H9 (cell line): ENCODE data around the gene PRR23E. TPM values are rescaled to one million over a fixed set of nuclear protein-coding genes. Genes with fewer than 3 reads are reported as not detected.

ENCODE experiments used
- DNase-seq: peaks from one replicate; pipeline ENCODE4 v3.0.0-alpha.2; 2017
- H2AFZ ChIP-seq: one replicate; pipeline ENCODE4 v1.6.1; 2013; ENCODE audit warnings: mild to moderate bottlenecking, low read length, control low read depth, moderate library complexity
- H2AK5ac ChIP-seq: 2 replicates; pipeline ENCODE4 v1.6.1; 2013; ENCODE audit warnings: low read length, control low read depth, mixed read lengths; ENCODE audit not compliant: insufficient read length
- H2BK120ac ChIP-seq: one replicate; pipeline ENCODE4 v1.6.1; 2013; ENCODE audit warnings: low read depth, mild to moderate bottlenecking, low read length, control low read depth, inconsistent platforms; ENCODE audit not compliant: poor library complexity, severe bottlenecking
- H2BK12ac ChIP-seq: 2 replicates; pipeline ENCODE4 v1.6.1; 2013; ENCODE audit warnings: low read length, control low read depth, mixed read lengths, low read depth; ENCODE audit not compliant: insufficient read length
- H2BK15ac ChIP-seq: 2 replicates; pipeline ENCODE4 v1.6.1; 2013; ENCODE audit warnings: low read depth, low read length, control low read depth
- H2BK20ac ChIP-seq: one replicate; pipeline ENCODE4 v1.6.1; 2013; ENCODE audit warnings: low read depth, mild to moderate bottlenecking, low read length, control low read depth, inconsistent platforms; ENCODE audit not compliant: poor library complexity, severe bottlenecking
- H2BK5ac ChIP-seq: 2 replicates; pipeline ENCODE4 v1.6.1; 2013; ENCODE audit warnings: low read length, control low read depth, mixed read lengths; ENCODE audit not compliant: insufficient read length
- H3K14ac ChIP-seq: 2 replicates; pipeline ENCODE4 v1.6.1; 2013; ENCODE audit warnings: low read length, control low read depth; ENCODE audit not compliant: insufficient read depth
- H3K18ac ChIP-seq: 2 replicates; pipeline ENCODE4 v1.6.1; 2013; ENCODE audit warnings: low read depth, mild to moderate bottlenecking, mixed read lengths, low read length, control low read depth; ENCODE audit not compliant: insufficient read length
- H3K23ac ChIP-seq: 2 replicates; pipeline ENCODE4 v1.6.1; 2013; ENCODE audit warnings: low read length, control low read depth, mixed read lengths, low read depth; ENCODE audit not compliant: insufficient read length
- H3K23me2 ChIP-seq: 2 replicates; pipeline ENCODE4 v1.6.1; 2013; ENCODE audit warnings: low read depth, mild to moderate bottlenecking, mixed read lengths, low read length, control low read depth; ENCODE audit not compliant: insufficient read length, poor library complexity, severe bottlenecking
- H3K27ac ChIP-seq: 2 replicates; pipeline ENCODE4 v1.5.1; 2013; ENCODE audit warnings: low read length, control low read depth, mixed read lengths, low read depth; ENCODE audit not compliant: insufficient read length
- H3K27me3 ChIP-seq: 2 replicates; pipeline ENCODE4 v1.6.1; 2013; ENCODE audit warnings: low read length, control low read depth, inconsistent platforms; ENCODE audit not compliant: insufficient read depth
- H3K4ac ChIP-seq: 2 replicates; pipeline ENCODE4 v1.6.1; 2013; ENCODE audit warnings: low read depth, mild to moderate bottlenecking, control low read depth, inconsistent platforms, low read length, moderate library complexity
- H3K4me1 ChIP-seq: 2 replicates; pipeline ENCODE4 v1.6.1; 2013; ENCODE audit warnings: low read length, control low read depth, inconsistent platforms; ENCODE audit not compliant: insufficient read depth
- H3K4me2 ChIP-seq: 2 replicates; pipeline ENCODE4 v1.6.1; 2013; ENCODE audit warnings: low read length, control low read depth, mixed read lengths; ENCODE audit not compliant: insufficient read length, insufficient read depth
- H3K56ac ChIP-seq: 2 replicates; pipeline ENCODE4 v1.6.1; 2013; ENCODE audit warnings: low read depth, mild to moderate bottlenecking, mixed read lengths, low read length, control low read depth; ENCODE audit not compliant: insufficient read length
- H3K79me1 ChIP-seq: 2 replicates; pipeline ENCODE4 v1.6.1; 2013; ENCODE audit warnings: low read depth, mild to moderate bottlenecking, moderate library complexity, low read length, control low read depth, inconsistent platforms; ENCODE audit not compliant: insufficient read depth, poor library complexity, severe bottlenecking
- H3K79me2 ChIP-seq: 2 replicates; pipeline ENCODE4 v1.6.1; 2013; ENCODE audit warnings: low read length, control low read depth, inconsistent platforms; ENCODE audit not compliant: insufficient read depth
- H3K9ac ChIP-seq: 2 replicates; pipeline ENCODE4 v1.6.1; 2013; ENCODE audit warnings: low read length, control low read depth, mixed read lengths; ENCODE audit not compliant: insufficient read length; ENCODE audit errors: extremely low read depth
- H3K9me3 ChIP-seq: one replicate; pipeline ENCODE4 v1.6.1; 2013; ENCODE audit warnings: low read depth, low read length, inconsistent platforms; ENCODE audit not compliant: control insufficient read depth
- H3T11ph ChIP-seq: one replicate; pipeline ENCODE4 v1.6.1; 2013; ENCODE audit warnings: mild to moderate bottlenecking, low read length, control low read depth, inconsistent platforms
- H4K20me1 ChIP-seq: one replicate; pipeline ENCODE4 v1.6.1; 2013; ENCODE audit not compliant: control insufficient read depth, insufficient read length, insufficient read depth
- H4K5ac ChIP-seq: 2 replicates; pipeline ENCODE4 v1.6.1; 2013; ENCODE audit warnings: low read depth, mild to moderate bottlenecking, mixed read lengths, low read length, control low read depth; ENCODE audit not compliant: insufficient read length
- H4K8ac ChIP-seq: replicated peaks from 2 replicates; pipeline ENCODE4 v1.6.1; 2013; ENCODE audit warnings: low read length, control low read depth, mixed read lengths, low read depth; ENCODE audit not compliant: insufficient read length
- H4K91ac ChIP-seq: 2 replicates; pipeline ENCODE4 v1.6.1; 2013; ENCODE audit warnings: low read depth, mild to moderate bottlenecking, moderate library complexity, mixed read lengths, low read length, control low read depth; ENCODE audit not compliant: insufficient read length
- H3K27ac Mint-ChIP-seq, 3 experiments: 2 replicates in 2 of 3; 3 replicates in 1 of 3; pipeline ENCODE4 v1.8.0; 2020 to 2021; ENCODE audit warnings: mixed read lengths in 3 of 3, mild to moderate bottlenecking in 1 of 3, moderate library complexity in 1 of 3
- H3K27me3 Mint-ChIP-seq: 2 replicates; pipeline ENCODE4 v1.8.0; 2021; ENCODE audit warnings: low read depth, mild to moderate bottlenecking, moderate library complexity, mixed read lengths
- H3K36me3 Mint-ChIP-seq, 3 experiments: 2 replicates in 2 of 3; 3 replicates in 1 of 3; pipeline ENCODE4 v1.8.0; 2020 to 2021; ENCODE audit warnings: low read depth in 3 of 3, mixed read lengths in 3 of 3; ENCODE audit not compliant: insufficient read depth in 1 of 3
- H3K4me1 Mint-ChIP-seq, 2 experiments: 2 replicates each; pipeline ENCODE4 v1.8.0; 2020; ENCODE audit warnings: mixed read lengths in 2 of 2
- H3K4me3 Mint-ChIP-seq, 2 experiments: 2 replicates in 1 of 2; 3 replicates in 1 of 2; pipeline ENCODE4 v1.8.0; 2020 to 2021; ENCODE audit warnings: mild to moderate bottlenecking in 2 of 2, mixed read lengths in 2 of 2, moderate library complexity in 1 of 2
- H3K9me3 Mint-ChIP-seq, 2 experiments: 2 replicates in 1 of 2; 3 replicates in 1 of 2; pipeline ENCODE4 v1.8.0; 2020; ENCODE audit warnings: mild to moderate bottlenecking in 2 of 2, mixed read lengths in 2 of 2, moderate library complexity in 1 of 2
- WGBS: extraction: QIAGEN DNeasy Blood & Tissue Kit; methylation state at CpG from one replicate; pipeline ENCODE4 v1.1.7; 2013; ENCODE audit warnings: missing lambda C conversion rate, low lambda C conversion rate, mixed read lengths; ENCODE audit not compliant: insufficient read length; ENCODE audit errors: extremely low coverage; 5-methylcytosine and 5-hydroxymethylcytosine counted together
- total RNA-seq: library from RNA; stranded (reverse); gene quantifications from 2 replicates; pipeline ENCODE4 v1.2.1, GENCODE V29; 2021
- TF ChIP-seq, protein P1 (sequence below): fragments of 200-600 bp; sonication (generic); conservative IDR thresholded peaks from 3 replicates; pipeline ENCODE4 v1.8.0; 2021; ENCODE audit warnings: antibody characterized with exemption, mild to moderate bottlenecking

PRR23E gene
- total RNA-seq, 1 experiment from 2014 or later = not detected

DNA sequence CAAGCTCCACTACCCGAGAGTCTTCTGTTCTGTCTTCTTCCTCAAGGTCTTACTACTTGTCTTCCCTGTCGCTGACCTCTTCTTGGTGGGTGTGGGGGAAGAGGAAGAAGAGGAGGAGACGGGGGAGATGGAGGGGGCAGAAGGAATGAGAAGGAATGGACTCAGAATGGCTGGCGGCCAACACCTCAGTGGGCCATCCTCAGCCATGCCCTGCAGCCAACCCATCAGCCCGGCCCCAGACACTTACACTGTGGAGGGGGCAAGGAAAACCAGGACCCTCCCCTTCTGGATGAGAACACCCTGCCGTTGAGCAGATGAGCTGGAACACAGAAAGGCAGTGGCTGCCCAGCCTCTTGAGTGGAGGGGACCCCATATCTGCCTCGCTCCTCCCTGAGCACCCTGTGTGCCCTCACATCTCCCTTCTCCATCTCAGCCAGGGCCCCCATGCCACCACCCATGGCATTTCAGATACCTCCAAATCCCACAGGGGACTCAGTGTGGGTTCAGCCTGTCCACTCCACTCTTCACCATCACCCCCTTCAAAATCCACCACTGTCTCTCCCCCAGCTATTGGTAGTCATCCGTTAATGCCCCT, 45.5 kb upstream of the PRR23E start:
- Histone ChIP-seq H2BK15ac (no peak overlapping the region), H2AFZ (no peak overlapping the region), H4K5ac (no peak overlapping the region), H3K4me2 (no peak overlapping the region), H3K56ac (no peak overlapping the region), H3K27ac (no peak overlapping the region), H3T11ph (no peak overlapping the region), H3K14ac (no peak overlapping the region; the same call in 1 of the 2 replicates), H3K79me1 (no peaks in the 10 kb centered on the region), H4K8ac (no peak overlapping the region), H2BK120ac (no peak overlapping the region), H3K4ac (no peak overlapping the region), H3K79me2 (no peaks in the 10 kb centered on the region), H4K91ac (no peak overlapping the region), H2AK5ac (no peak overlapping the region), H2BK5ac (no peak overlapping the region), H3K9me3 (no peaks in the 10 kb centered on the region), H3K9ac (no peak overlapping the region), H3K23me2 (no peaks in the 10 kb centered on the region), H4K20me1 (no peaks in the 10 kb centered on the region), H3K23ac (no peak overlapping the region), H2BK20ac (no peak overlapping the region), H2BK12ac (no peak overlapping the region), H3K4me1 (no peaks in the 10 kb centered on the region), H3K18ac (no peak overlapping the region), H3K27me3 (no peaks in the 10 kb centered on the region)
- no peaks in the 10 kb centered on the region for H3K4me1 Mint-ChIP-seq
- TF ChIP-seq, protein P1, sequence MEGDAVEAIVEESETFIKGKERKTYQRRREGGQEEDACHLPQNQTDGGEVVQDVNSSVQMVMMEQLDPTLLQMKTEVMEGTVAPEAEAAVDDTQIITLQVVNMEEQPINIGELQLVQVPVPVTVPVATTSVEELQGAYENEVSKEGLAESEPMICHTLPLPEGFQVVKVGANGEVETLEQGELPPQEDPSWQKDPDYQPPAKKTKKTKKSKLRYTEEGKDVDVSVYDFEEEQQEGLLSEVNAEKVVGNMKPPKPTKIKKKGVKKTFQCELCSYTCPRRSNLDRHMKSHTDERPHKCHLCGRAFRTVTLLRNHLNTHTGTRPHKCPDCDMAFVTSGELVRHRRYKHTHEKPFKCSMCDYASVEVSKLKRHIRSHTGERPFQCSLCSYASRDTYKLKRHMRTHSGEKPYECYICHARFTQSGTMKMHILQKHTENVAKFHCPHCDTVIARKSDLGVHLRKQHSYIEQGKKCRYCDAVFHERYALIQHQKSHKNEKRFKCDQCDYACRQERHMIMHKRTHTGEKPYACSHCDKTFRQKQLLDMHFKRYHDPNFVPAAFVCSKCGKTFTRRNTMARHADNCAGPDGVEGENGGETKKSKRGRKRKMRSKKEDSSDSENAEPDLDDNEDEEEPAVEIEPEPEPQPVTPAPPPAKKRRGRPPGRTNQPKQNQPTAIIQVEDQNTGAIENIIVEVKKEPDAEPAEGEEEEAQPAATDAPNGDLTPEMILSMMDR = no peak
- DNase-seq = no peak
- no peak overlapping the region for H3K27ac Mint-ChIP-seq
- H3K4me3 Mint-ChIP-seq = no peak overlapping the region
- H3K9me3 Mint-ChIP-seq = peaks cover 4 to 5% of the 10 kb centered on the region in 2 experiments; a peak in 4 of 5 replicates
- peaks cover 2 to 7% (median 4%) of the 10 kb centered on the region in 3 experiments; a peak in 5 of 7 replicates for H3K36me3 Mint-ChIP-seq
- no CpG with 5 or more reads among the region's 8 CpGs for WGBS
- peaks cover 2% of the 10 kb centered on the region for H3K27me3 Mint-ChIP-seq
